Gastrocnemius medialis (tissue), 4 donors: Measurements from ENCODE around the gene NR6A1.

ENCODE experiments used
- POLR2A ChIP-seq, 2 donors: fragments of 450-650 bp; IDR thresholded peaks; one replicate each; pipeline ENCODE4 v1.6.1; 2017; ENCODE audit warnings: antibody characterized with exemption in 2 of 2, mild to moderate bottlenecking in 2 of 2, moderate library complexity in 2 of 2
- TF ChIP-seq, protein P1 (sequence below), 5 experiments: fragments of 450-650 bp in 3 of 5; fragments of 200-600 bp in 2 of 5; sonication (generic) in 2 of 5; IDR thresholded peaks in 4 of 5; conservative IDR thresholded peaks in 1 of 5; 1 replicate in 4 of 5; 2 replicates in 1 of 5; pipeline ENCODE4 v1.5.1; 2016 to 2019; ENCODE audit warnings: antibody characterized with exemption in 5 of 5, mild to moderate bottlenecking in 3 of 5, moderate library complexity in 3 of 5

DNA sequence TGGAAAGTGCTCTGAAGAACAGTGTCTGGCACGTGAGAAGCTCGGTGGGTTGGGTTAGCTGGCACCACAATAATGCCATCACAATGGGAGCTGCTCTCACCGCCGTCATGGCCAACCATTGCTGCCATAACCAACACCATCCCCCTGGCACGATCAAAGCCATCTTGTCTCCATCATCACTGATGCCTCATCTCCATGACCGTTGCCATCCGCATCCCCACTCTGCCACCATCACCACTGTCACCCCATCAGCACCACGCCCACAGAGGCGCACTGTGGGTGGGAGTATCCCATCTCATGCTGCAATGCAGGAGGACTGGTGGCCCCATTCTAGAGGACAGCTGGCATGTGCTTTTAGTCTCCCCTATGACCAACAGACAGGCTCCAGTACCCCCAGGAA lies 287.6 kb downstream of the NR6A1 start:
- TF ChIP-seq, protein P1, sequence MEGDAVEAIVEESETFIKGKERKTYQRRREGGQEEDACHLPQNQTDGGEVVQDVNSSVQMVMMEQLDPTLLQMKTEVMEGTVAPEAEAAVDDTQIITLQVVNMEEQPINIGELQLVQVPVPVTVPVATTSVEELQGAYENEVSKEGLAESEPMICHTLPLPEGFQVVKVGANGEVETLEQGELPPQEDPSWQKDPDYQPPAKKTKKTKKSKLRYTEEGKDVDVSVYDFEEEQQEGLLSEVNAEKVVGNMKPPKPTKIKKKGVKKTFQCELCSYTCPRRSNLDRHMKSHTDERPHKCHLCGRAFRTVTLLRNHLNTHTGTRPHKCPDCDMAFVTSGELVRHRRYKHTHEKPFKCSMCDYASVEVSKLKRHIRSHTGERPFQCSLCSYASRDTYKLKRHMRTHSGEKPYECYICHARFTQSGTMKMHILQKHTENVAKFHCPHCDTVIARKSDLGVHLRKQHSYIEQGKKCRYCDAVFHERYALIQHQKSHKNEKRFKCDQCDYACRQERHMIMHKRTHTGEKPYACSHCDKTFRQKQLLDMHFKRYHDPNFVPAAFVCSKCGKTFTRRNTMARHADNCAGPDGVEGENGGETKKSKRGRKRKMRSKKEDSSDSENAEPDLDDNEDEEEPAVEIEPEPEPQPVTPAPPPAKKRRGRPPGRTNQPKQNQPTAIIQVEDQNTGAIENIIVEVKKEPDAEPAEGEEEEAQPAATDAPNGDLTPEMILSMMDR (IDR thresholded peaks at IDR 0.05 in 4 of 5, conservative IDR thresholded peaks at IDR 0.05 in 1 of 5), result no peak
- no peak for TF ChIP-seq POLR2A (IDR thresholded peaks at IDR 0.05)
